HepG2 (cell line): ENCODE results near the gene TUT1. TPM values are rescaled to one million over a fixed set of nuclear protein-coding genes. Genes with fewer than 3 reads are reported as not detected.
A peak's percentile ranks its signal among the peaks of the same experiment; 100 is the strongest.

Experiments used
- ADNP ChIP-seq: sonication (generic); formaldehyde crosslinking; IDR thresholded peaks from 2 replicates; pipeline ENCODE4 v1.4.0; 2020; ENCODE audit warnings: missing genetic modification reagents
- CREB1 ChIP-seq, 2 experiments: fragments of 450-650 bp in 1 of 2; IDR thresholded peaks; 2 replicates each; pipeline ENCODE4 v1.6.1; 2016 to 2017; ENCODE audit warnings: control low read depth in 1 of 2, mild to moderate bottlenecking in 1 of 2, missing compliant biosample characterization in 1 of 2, missing genetic modification characterization in 1 of 2
- CREBL2 ChIP-seq: sonication (generic); formaldehyde crosslinking; IDR thresholded peaks from 2 replicates; pipeline ENCODE4 v1.8.1; 2023; ENCODE audit warnings: missing genetic modification reagents, mild to moderate bottlenecking, borderline replicate concordance
- E2F1 ChIP-seq: sonication (generic); formaldehyde crosslinking; IDR thresholded peaks from 2 replicates; pipeline ENCODE4 v1.5.0; 2020; ENCODE audit warnings: missing genetic modification reagents
- HNRNPK ChIP-seq: fragments of 200-400 bp; formaldehyde crosslinking; IDR thresholded peaks from 2 replicates; pipeline ENCODE4 v1.6.1; 2018; ENCODE audit warnings: low read length, low read depth, moderate library complexity, mild to moderate bottlenecking; ENCODE audit not compliant: poor library complexity, severe bottlenecking
- KLF9 ChIP-seq: IDR thresholded peaks from 2 replicates; pipeline ENCODE4 v1.6.1; 2016; ENCODE audit warnings: low read depth
- KMT2B ChIP-seq: IDR thresholded peaks from 2 replicates; pipeline ENCODE4 v1.6.1; 2016; ENCODE audit warnings: missing genetic modification reagents, missing compliant biosample characterization
- MAF1 ChIP-seq: sonication (generic); formaldehyde crosslinking; IDR thresholded peaks from 2 replicates; pipeline ENCODE4 v1.5.0; 2020; ENCODE audit warnings: missing genetic modification reagents, borderline replicate concordance
- MEF2D ChIP-seq: sonication (generic); formaldehyde crosslinking; IDR thresholded peaks from 2 replicates; pipeline ENCODE4 v1.5.1; 2020; ENCODE audit warnings: mild to moderate bottlenecking, missing genetic modification reagents
- PITX1 ChIP-seq: sonication (generic); formaldehyde crosslinking; IDR thresholded peaks from 2 replicates; pipeline ENCODE4 v1.5.1; 2020; ENCODE audit warnings: mild to moderate bottlenecking, missing genetic modification reagents
- PTBP1 ChIP-seq: fragments of 200-400 bp; formaldehyde crosslinking; IDR thresholded peaks from 2 replicates; pipeline ENCODE4 v1.6.1; 2018; ENCODE audit warnings: low read length, low read depth; ENCODE audit not compliant: poor library complexity, severe bottlenecking
- RARA ChIP-seq: IDR thresholded peaks from 2 replicates; pipeline ENCODE4 v1.6.1; 2016; ENCODE audit warnings: missing genetic modification reagents, missing compliant biosample characterization
- RNF219 ChIP-seq: sonication (generic); formaldehyde crosslinking; IDR thresholded peaks from 2 replicates; pipeline ENCODE4 v1.5.0; 2020; ENCODE audit warnings: mild to moderate bottlenecking, missing genetic modification reagents
- SNAPC2 ChIP-seq: sonication (generic); formaldehyde crosslinking; IDR thresholded peaks from 2 replicates; pipeline ENCODE4 v1.8.1; 2022; ENCODE audit warnings: mild to moderate bottlenecking, missing genetic modification reagents
- TRAFD1 ChIP-seq: sonication (generic); formaldehyde crosslinking; IDR thresholded peaks from 2 replicates; pipeline ENCODE4 v1.5.1; 2020; ENCODE audit warnings: missing genetic modification reagents, mild to moderate bottlenecking, borderline replicate concordance
- ZKSCAN1 ChIP-seq: fragments of 150-350 bp; IDR thresholded peaks from 2 replicates; pipeline ENCODE4 v1.6.1; 2014; ENCODE audit warnings: low read length
- ZNF446 ChIP-seq: sonication (generic); formaldehyde crosslinking; IDR thresholded peaks from 2 replicates; pipeline ENCODE4 v1.5.0; 2020; ENCODE audit warnings: mild to moderate bottlenecking, missing genetic modification reagents
- polyA plus RNA-seq, 8 experiments: library from polyadenylated mRNA; depleted of rRNA in 3 of 8; stranded (reverse) in 7 of 8; unstranded in 1 of 8; fragments of >200 nt; fragmentation: Illumina TruSeq in 4 of 8; extraction: Trizol in 4 of 8; gene quantifications; 2 replicates each; pipeline versions ENCODE4 v1.2.1 to v1.2.3, GENCODE V29; 2011 to 2016; ENCODE audit warnings: low read depth in 4 of 8, missing spikeins in 1 of 8, mixed read lengths in 1 of 8; ENCODE audit not compliant: insufficient read depth in 1 of 8
- total RNA-seq, 5 experiments: library from RNA; depleted of rRNA; stranded (reverse); fragments of >200 nt; fragmentation: Illumina TruSeq; extraction: Trizol; gene quantifications; 2 replicates each; pipeline ENCODE4 v1.2.3, GENCODE V29; 2016; ENCODE audit warnings: low read depth in 1 of 5
- TF ChIP-seq, protein P1 (sequence below): fragments of 450-650 bp; IDR thresholded peaks from 2 replicates; pipeline ENCODE4 v1.6.1; 2017; ENCODE audit warnings: mild to moderate bottlenecking

Gene TUT1
- total and polyA plus RNA-seq, 2 of the 13 experiments (the other 11 are each of a cell fraction or from before 2014, with no cell fraction given) = 9.7 to 14.3 TPM

DNA sequence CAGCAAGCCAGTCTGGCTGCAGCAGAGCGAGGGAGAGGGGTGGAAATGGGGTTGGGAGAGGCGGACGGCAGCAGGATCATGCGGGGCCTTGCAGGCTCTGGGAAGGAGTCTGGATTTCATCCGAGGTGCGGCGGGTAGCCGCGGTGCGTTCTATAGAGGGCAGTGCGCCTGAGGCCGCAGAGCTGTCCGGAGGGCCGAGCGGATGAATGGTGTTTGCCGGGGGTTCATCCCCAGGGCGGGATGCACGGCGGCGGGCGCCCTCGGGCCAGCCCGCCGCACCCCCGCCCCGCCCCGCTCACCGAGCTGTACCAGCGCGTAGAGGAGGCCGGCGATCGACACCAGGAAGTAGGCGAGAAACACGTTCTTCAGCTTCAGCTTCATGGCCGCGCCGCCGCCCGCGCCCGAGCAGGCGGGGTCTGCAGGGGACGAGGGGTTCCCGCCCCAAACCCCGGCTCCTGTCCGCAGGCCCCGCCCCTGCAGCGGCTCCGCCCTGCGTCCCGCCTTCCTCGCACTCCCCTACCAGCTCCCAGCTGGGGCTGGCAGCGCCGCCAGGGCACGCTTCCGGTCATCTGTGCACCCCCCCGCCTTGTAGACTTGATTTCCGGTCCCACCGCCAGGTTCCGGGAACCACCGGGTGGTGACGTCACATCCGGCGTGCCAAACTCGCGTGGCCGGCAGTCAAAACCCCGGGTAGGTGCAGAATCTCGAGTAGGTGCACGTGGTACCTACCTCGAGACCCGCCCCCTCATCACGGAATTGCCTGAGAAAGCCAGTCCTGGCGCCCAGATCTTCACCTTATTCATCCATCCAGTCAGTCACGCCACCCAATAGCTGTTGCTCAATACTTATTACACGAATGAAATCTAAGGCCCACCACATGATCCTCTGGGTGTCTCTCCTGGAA, 30.5 kb upstream of the TUT1 start, which contains the start of gene B3GAT3 (continued):
- TF ChIP-seq E2F1 (CRISPR knock-in tag) (peak; percentile 95), PITX1 (CRISPR knock-in tag) (peak; percentile 57), ADNP (CRISPR knock-in tag) (no peak), PTBP1 (no peak), KLF9 (no peak), SNAPC2 (CRISPR knock-in tag) (0 out of 2 replicates have a peak, but pooled peaks have one; percentile 41), CREBL2 (0 out of 2 replicates have a peak, but pooled peaks have one; percentile 69), ZNF446 (CRISPR knock-in tag) (0 out of 2 replicates have a peak, but pooled peaks have one; percentile 22), TRAFD1 (CRISPR knock-in tag) (no peak), MEF2D (CRISPR knock-in tag) (peak; percentile 59; the same call in 1 of the 2 replicates), MAF1 (CRISPR knock-in tag) (no peak), KMT2B (CRISPR knock-in tag) (peak; percentile 64; the same call in 1 of the 2 replicates), RNF219 (CRISPR knock-in tag) (no peak), ZKSCAN1 (0 out of 2 replicates have a peak, but pooled peaks have one; percentile 23), CREB1 (IDR thresholded peaks at IDR 0.05) (peak; percentile 100), CREB1 (CRISPR knock-in tag; IDR thresholded peaks at IDR 0.05) (peak; percentile 97), RARA (peak; percentile 44; the same call in 1 of the 2 replicates), HNRNPK (no peak)
- TF ChIP-seq, protein P1, sequence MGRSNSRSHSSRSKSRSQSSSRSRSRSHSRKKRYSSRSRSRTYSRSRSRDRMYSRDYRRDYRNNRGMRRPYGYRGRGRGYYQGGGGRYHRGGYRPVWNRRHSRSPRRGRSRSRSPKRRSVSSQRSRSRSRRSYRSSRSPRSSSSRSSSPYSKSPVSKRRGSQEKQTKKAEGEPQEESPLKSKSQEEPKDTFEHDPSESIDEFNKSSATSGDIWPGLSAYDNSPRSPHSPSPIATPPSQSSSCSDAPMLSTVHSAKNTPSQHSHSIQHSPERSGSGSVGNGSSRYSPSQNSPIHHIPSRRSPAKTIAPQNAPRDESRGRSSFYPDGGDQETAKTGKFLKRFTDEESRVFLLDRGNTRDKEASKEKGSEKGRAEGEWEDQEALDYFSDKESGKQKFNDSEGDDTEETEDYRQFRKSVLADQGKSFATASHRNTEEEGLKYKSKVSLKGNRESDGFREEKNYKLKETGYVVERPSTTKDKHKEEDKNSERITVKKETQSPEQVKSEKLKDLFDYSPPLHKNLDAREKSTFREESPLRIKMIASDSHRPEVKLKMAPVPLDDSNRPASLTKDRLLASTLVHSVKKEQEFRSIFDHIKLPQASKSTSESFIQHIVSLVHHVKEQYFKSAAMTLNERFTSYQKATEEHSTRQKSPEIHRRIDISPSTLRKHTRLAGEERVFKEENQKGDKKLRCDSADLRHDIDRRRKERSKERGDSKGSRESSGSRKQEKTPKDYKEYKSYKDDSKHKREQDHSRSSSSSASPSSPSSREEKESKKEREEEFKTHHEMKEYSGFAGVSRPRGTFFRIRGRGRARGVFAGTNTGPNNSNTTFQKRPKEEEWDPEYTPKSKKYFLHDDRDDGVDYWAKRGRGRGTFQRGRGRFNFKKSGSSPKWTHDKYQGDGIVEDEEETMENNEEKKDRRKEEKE = no peak
